Measurements from ENCODE around the gene C1QTNF7. TPM values are rescaled to one million over a fixed set of nuclear protein-coding genes. Genes with fewer than 3 reads are reported as not detected.

Gene C1QTNF7
- total RNA-seq, 1 experiment from 2014 or later = not detected

DNA sequence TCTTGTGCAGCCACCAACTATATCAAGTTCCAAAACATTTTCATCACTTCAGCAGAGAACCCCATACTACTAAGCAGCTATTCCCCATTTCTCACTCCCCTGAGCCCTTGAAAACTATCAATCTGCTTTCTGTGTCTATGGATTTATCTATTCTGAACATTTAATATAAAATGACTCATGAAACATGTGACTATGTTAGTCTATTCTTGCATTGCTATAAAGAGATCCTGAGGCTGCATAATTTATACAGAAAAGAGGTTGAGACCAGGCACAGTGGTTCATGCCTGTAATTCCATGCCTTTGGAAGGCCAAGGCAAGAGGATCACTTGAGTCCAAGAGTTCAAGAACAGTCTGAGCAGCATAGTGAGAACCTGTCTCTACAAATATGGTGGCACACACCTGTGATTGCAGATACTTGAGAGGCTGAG, 10.6 kb upstream of the C1QTNF7 start:
- BruUV-seq (replicated peaks) = no TSS peak
- CTCF ChIA-PET = no interaction called here
- Mint-ChIP-seq H3K4me1 (ENCODE audit: low read depth, unreplicated experiment) (no peaks in the 10 kb centered on the region), H3K9me3 (ENCODE audit: low read depth, unreplicated experiment) (no peaks in the 10 kb centered on the region), H3K27me3 (ENCODE audit: unreplicated experiment) (peaks cover 25% of the 10 kb centered on the region), H3K27ac (ENCODE audit: unreplicated experiment) (no peak overlapping the region), H3K36me3 (ENCODE audit: insufficient read depth, unreplicated experiment) (no peaks in the 10 kb centered on the region), H3K4me3 (ENCODE audit: low read depth, unreplicated experiment) (no peak overlapping the region)
- DNase-seq = no peak
- TF ChIP-seq, protein P1, sequence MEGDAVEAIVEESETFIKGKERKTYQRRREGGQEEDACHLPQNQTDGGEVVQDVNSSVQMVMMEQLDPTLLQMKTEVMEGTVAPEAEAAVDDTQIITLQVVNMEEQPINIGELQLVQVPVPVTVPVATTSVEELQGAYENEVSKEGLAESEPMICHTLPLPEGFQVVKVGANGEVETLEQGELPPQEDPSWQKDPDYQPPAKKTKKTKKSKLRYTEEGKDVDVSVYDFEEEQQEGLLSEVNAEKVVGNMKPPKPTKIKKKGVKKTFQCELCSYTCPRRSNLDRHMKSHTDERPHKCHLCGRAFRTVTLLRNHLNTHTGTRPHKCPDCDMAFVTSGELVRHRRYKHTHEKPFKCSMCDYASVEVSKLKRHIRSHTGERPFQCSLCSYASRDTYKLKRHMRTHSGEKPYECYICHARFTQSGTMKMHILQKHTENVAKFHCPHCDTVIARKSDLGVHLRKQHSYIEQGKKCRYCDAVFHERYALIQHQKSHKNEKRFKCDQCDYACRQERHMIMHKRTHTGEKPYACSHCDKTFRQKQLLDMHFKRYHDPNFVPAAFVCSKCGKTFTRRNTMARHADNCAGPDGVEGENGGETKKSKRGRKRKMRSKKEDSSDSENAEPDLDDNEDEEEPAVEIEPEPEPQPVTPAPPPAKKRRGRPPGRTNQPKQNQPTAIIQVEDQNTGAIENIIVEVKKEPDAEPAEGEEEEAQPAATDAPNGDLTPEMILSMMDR (IDR thresholded peaks at IDR 0.05; ENCODE audit: unreplicated experiment) = no peak
- intact Hi-C loops (cut with micrococcal nuclease; ENCODE audit: unreplicated experiment) = no loop called here

DNA sequence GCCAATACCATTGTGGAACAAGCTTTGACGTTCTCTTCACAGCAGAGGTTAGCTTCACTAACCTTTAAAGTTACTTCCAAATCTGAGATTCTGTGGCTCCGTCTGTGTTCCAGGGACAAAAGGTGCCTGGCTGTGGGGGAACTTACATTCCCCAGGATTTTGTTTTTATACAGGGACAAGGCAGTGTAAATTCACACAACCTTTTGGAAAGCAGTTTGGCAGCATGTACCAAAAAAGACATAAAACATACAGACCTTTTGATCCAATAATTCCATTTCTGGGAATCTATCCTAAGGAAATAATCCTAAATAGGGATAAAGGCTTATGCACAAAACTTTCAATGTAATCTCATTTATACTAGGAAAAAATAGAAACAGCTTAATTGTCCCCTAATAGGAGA, 8.9 kb upstream of the C1QTNF7 start:
- CTCF ChIA-PET = no interaction called here
- Mint-ChIP-seq H3K27ac (ENCODE audit: unreplicated experiment) (no peak overlapping the region), H3K4me1 (ENCODE audit: low read depth, unreplicated experiment) (no peaks in the 10 kb centered on the region), H3K36me3 (ENCODE audit: insufficient read depth, unreplicated experiment) (no peaks in the 10 kb centered on the region), H3K4me3 (ENCODE audit: low read depth, unreplicated experiment) (no peak overlapping the region), H3K27me3 (ENCODE audit: unreplicated experiment) (peaks cover 34% of the 10 kb centered on the region), H3K9me3 (ENCODE audit: low read depth, unreplicated experiment) (no peaks in the 10 kb centered on the region)
- intact Hi-C loops (cut with micrococcal nuclease; ENCODE audit: unreplicated experiment) = no loop called here
- DNase-seq = no peak
- TF ChIP-seq, protein P1 (IDR thresholded peaks at IDR 0.05; ENCODE audit: unreplicated experiment) = no peak
- BruUV-seq (replicated peaks) = no TSS peak

DNA sequence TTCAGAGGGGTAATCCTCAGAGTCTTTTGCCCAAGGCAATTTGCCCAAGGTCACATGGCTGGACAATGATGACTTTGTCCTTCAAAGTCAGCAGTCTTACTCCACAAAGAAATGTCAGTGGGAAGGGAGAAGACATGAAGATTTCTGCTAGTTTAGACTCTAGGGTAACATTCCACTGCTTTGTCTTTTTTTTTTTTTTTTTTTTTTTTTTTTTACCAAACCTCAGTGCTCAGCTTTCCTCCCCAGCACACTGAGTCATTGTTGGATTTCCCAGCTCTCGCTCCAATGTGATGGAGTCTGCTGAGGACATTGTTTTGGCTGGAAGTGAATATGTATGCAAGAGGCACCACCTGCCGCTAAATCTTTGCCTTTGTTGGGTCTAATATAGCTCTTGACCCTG, 7.2 kb upstream of the C1QTNF7 start:
- Mint-ChIP-seq H3K27ac (ENCODE audit: unreplicated experiment) (no peak overlapping the region), H3K4me3 (ENCODE audit: low read depth, unreplicated experiment) (no peak overlapping the region), H3K4me1 (ENCODE audit: low read depth, unreplicated experiment) (no peaks in the 10 kb centered on the region), H3K9me3 (ENCODE audit: low read depth, unreplicated experiment) (no peaks in the 10 kb centered on the region), H3K27me3 (ENCODE audit: unreplicated experiment) (peaks cover 41% of the 10 kb centered on the region), H3K36me3 (ENCODE audit: insufficient read depth, unreplicated experiment) (no peaks in the 10 kb centered on the region)
- intact Hi-C loops (cut with micrococcal nuclease; ENCODE audit: unreplicated experiment) = no loop called here
- CTCF ChIA-PET = no interaction called here
- no peak for DNase-seq
- BruUV-seq (replicated peaks) = no TSS peak
- TF ChIP-seq, protein P1 (IDR thresholded peaks at IDR 0.05; ENCODE audit: unreplicated experiment) = no peak

DNA sequence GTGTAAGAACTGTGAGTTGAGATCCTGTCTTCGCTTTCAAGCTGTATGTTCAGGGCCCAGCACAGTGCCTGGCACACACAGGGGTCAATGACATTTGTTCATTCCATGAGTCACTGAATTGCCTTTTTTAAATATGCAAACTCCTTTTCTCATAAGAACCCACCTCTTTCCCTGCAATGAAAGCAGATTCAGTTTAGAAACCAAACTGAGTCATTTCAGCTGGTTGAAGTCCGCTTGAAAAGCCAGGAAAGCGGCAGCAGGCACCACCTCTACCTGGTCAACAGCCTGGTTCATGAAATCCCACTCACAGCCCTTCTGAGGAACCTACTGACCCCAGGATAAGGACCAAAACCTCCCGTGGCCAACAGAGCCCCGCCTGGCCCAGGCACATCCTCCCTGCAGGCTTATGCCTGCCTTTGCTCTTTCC, 4.5 kb upstream of the C1QTNF7 start:
- no peak overlapping the region for H3K27ac Mint-ChIP-seq (ENCODE audit: unreplicated experiment)
- peaks cover 41% of the 10 kb centered on the region for H3K27me3 Mint-ChIP-seq (ENCODE audit: unreplicated experiment)
- BruUV-seq (replicated peaks) = no TSS peak
- no peaks in the 10 kb centered on the region for H3K36me3 Mint-ChIP-seq (ENCODE audit: insufficient read depth, unreplicated experiment)
- H3K9me3 Mint-ChIP-seq (ENCODE audit: low read depth, unreplicated experiment) = no peaks in the 10 kb centered on the region
- TF ChIP-seq, protein P1 (IDR thresholded peaks at IDR 0.05; ENCODE audit: unreplicated experiment) = no peak
- no peak overlapping the region for H3K4me3 Mint-ChIP-seq (ENCODE audit: low read depth, unreplicated experiment)
- CTCF ChIA-PET = no interaction called here
- no peaks in the 10 kb centered on the region for H3K4me1 Mint-ChIP-seq (ENCODE audit: low read depth, unreplicated experiment)
- no peak for DNase-seq
- intact Hi-C loops (cut with micrococcal nuclease; ENCODE audit: unreplicated experiment) = no loop called here
